CD4-positive, alpha-beta T cell treated with Interleukin-6 for 4 hours (primary cell): ENCODE data around the gene ST8SIA6.
"Not testable (repeated sequence)": the region's sequence is repeated elsewhere in the genome, so short reads cannot be mapped to it uniquely, and the experiment has no call there.

Source experiments
- DNase-seq: peaks from one replicate; pipeline ENCODE4 v3.0.0-alpha.2; 2020; ENCODE audit warnings: mixed read lengths

ST8SIA6 gene

DNA sequence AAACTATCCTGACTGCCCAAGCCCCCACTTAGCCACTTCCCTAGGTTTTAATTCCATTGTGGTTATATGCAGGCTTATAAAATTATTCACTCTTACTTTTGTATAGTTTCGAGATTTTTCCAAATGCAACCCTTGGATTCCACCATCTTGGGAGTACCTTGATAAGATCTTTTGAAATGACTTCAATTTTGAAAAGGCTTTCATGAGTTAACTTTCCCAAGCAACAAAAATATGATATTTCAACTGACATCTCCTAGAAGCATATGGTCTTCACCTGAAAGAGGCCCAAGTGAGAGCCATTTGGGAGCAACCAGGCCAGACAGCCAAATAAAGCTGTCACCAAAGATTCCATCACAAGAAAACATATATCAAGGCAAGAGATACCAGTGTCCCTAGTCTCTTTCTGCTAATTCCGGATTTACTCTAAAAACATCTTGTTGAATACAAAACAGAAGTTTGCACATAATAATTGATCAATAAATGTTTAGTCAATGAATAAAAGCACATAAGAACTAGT, 1.7 kb upstream of the ST8SIA6 start:
- DNase-seq = no peak

- DNase-seq = no peak
These were observed 673 bp upstream of the ST8SIA6 start for GRCh38 chr10:17455015-17455520.

- peak; percentile 54 for DNase-seq
These were observed 863 bp downstream of the ST8SIA6 start for GRCh38 chr10:17453373-17454091.

GRCh38 chr10:17453035-17453372, 1.4 kb downstream of the ST8SIA6 start:
- no peak for DNase-seq

DNA sequence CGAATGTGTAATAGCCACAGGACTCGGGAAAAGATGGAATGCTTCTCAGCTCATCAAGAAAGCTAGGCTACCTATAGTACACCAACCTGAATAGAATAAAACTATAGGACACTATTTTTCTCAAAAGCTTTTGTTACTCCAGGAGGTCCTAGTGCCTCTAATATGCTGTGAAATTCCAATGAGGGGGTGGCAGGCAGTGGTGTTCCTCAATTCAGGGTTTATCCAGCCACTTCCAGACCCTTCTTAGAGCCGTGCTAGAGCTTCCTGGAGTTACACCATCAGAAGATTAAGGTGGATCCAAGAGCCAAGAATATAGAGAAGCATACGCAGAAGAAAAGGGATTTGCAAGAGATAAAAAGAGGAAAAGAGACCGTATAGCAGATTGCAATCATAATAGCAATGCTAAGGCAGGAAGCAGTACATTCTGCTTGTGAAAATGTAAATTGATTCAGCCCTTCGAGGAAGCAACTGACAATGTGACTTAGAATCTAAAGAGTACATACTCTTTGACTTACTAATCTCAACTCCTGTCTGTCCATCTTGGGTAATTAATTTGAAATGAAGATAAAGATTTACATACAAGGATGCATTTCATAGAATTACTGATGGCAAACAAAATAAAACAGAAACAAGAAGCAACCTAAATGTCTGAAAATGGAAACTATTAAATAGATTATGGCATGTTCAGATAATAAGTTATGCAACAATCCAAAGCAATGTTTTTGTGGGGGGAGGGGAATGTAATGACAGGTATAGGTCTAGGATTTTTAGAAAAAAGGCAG, 2.1 kb downstream of the ST8SIA6 start:
- no peak for DNase-seq

DNA sequence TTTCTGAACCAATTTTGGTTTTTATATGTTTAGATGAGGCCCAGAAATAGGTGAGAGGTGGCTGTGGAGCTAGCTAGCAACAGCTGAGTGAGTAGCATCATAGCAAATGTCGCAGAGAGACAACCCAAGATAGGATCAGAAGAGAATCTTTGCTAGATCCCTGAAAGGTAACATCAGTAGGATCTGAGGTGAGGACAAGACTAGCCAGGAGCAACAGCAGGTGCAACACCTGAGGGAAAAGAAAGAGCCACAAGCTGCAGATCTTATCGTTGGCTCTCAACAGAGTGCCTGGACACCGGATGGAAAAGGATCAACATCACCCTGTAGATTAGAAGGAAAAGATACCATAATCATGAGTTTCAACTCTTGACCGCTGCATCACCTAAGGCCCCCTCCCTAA, 4.4 kb downstream of the ST8SIA6 start:
- no peak for DNase-seq

DNA sequence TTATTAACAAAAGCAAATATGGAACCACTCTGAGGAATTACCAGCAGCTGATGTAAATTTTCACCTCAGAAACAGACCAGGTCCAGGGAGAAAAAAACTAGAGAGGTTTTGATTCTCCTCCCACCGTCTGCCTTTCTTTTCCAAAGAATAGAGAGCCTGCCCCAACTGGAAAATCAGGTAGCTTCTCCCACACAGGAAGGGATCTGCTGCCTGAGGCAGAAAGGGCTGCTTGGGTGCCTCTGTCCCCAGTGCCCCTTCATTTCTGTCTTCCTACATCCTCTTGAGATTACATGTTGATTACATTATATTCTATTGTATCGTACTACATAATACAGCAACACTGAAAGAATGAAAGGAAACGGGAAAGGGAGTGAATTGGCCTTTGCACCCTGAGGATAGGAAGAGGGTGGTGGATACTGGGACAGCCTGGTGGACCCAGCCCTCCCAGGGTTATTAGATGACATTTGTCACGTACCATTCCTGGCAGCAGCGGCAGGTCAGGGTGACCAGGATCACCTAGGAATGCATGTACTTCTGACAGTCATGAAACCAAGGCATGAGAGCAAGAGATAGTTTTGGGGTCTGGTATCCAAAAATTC, 8.9 kb downstream of the ST8SIA6 start:
- no peak for DNase-seq

DNA sequence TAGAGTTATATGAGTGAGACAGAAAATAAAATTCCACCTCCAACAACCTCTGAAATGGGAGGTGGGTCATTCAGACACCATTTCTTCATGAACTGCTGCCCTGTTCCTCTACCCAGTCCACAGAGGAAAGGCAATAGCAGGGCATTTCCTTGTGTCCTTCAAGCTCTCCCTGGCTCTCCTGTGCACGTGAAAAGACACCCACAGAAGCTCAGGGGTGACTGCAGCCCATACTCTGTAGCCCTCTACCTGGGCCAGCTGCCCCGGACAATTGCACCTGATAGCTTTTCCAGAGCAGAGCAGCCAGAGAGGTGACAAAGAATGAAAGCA, 10.0 kb downstream of the ST8SIA6 start:
- no peak for DNase-seq

- DNase-seq = no peak
These were observed 10.5 kb downstream of the ST8SIA6 start for GRCh38 chr10:17443707-17444387.

DNA sequence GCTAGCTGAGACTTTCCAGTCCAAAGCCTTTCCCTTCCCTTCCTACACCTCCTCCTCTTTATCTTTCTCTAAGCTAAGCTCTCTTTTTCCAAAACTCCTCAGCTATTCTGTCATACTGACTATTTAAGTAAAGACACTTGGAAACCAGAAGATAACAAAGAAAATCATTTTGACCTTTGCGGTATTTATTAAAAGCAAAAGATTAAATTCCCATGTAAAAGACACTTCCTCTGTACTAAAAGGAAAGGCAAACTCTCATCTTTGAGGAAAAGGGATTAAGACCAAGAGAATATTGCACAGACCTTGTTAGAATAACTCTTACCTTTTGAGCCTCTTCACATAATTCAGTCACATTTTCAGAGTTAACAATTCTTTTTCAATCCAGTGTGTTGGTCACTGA, 15.8 kb downstream of the ST8SIA6 start:
- no peak for DNase-seq

- not testable (repeated sequence) for DNase-seq
These were observed 17.8 kb downstream of the ST8SIA6 start for GRCh38 chr10:17436578-17436977.

GRCh38 chr10:17435953-17436352, 18.4 kb downstream of the ST8SIA6 start:
- DNase-seq = no peak

DNA sequence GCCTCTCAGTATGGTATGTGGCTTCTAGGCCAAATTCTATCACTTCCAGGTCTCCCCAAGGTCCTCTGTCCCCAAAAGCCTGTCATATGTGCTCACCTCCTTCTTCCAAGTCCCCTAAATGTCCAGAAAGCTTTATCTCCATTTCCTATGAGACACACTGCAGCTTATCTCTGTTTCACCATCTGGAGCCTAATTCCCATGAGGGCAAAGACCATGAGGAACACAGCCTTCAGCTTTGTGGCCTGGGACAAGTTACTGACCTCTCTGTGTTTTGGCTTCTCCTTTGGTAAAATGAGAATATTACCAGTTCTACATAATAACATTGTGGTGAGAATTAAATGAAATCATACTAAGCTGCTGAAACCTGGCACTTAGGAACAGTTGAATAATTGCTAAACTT, 19.2 kb downstream of the ST8SIA6 start:
- DNase-seq = no peak

GRCh38 chr10:17432723-17433122, 21.7 kb downstream of the ST8SIA6 start:
- no peak for DNase-seq

GRCh38 chr10:17431871-17432311, 22.5 kb downstream of the ST8SIA6 start:
- no peak for DNase-seq

DNA sequence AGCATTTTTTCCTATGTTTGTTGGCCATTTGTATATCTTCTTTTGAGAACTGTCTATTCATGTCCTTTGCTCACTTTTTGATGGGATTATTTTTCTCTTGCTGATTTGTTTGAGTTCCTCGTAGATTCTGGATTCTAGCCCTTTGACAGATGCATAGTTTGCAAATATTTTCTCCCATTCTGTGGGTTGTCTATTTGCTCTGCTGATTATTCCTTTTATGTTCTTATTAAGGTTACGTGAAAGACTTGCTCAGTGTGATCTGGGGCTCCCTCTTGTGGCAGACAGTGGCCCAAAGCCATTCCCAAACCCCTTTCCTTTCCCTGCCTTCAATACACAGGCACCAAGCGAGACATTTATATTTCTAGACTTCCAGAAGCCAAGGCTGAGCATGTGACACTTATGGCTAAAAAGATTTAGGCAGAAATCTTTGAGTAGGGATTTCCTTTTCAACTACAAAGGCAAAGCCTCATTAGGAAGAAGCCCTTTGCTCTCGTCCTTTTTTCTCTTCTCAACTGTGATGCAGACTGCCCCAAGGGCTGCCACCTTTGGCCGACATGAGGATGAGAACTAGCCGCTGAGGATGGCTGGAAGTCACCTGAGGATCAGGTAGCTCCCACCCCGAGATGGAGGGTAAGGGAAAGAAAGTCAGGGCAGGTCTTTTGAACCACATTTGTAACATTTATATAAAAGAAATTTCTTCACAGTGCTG, 23.6 kb downstream of the ST8SIA6 start:
- DNase-seq = peak; percentile 84

GRCh38 chr10:17429490-17429889, 24.9 kb downstream of the ST8SIA6 start:
- no peak for DNase-seq

DNA sequence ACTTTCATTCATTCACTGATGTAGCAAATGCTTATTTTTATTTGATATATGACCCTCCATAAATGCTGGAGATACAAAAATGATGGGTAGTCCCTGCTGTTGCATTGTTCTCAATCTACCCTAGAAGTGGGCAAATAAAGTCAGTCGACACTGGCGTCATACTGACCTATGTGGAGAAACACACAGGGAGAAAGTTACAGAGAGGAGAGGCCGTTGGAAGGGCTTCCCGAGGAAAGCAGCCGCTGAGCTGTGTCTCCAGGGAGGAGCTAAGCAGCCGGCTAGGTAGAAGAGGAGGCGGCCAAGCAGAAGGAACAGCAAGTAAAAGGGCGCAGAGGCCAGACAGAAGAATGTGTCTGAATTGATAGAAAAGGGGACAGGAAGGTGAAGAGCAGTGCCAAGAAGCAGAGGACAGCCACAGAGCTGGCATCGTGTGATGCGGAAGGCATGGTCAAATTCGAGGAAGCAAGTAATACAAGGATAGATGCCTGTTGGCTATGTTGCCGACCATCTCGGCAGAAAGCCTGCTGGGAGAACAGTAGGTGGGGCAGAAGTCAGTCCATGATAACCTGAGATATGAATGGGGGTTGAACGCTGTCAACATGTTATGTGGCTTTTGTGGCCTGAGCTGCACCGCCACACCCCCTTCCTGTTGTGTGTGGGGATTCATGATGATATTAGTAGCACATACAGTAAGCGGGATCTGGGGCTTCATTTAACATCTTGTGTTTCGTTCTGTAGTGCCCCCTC, 25.9 kb downstream of the ST8SIA6 start:
- DNase-seq = peak; percentile 83

- DNase-seq = peak; percentile 29
These were observed 26.6 kb downstream of the ST8SIA6 start for GRCh38 chr10:17427666-17428350.

DNA sequence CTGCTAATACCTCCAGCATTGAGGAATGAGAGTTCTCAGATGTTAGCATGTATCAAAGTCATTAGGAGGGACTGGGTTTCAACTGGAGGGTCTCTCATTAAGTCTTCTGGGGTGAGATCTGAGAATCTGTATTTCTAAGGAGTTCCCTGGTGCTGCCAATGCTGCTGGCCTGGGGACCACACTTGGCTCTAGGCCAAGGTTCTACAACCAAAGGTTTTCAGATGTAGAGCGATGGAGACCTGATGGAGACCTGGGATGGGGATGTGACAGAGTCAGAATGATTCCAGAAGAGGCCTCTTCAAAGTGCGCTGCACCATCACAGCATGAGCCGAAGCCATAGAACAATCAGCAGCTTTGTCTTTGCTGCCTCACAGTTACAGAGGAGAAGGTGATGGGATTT, 27.2 kb downstream of the ST8SIA6 start:
- DNase-seq = peak; percentile 14

GRCh38 chr10:17426263-17426750, 28.1 kb downstream of the ST8SIA6 start:
- no peak for DNase-seq
